ENCODE results near the gene METTL18. TPM values are rescaled to one million over a fixed set of nuclear protein-coding genes. Genes with fewer than 3 reads are reported as not detected.
"Not testable (repeated sequence)": the region's sequence is repeated elsewhere in the genome, so short reads cannot be mapped to it uniquely, and the experiment has no call there.

METTL18 gene
- total RNA-seq, 1 donor from 2014 or later: 7.0 TPM

DNA sequence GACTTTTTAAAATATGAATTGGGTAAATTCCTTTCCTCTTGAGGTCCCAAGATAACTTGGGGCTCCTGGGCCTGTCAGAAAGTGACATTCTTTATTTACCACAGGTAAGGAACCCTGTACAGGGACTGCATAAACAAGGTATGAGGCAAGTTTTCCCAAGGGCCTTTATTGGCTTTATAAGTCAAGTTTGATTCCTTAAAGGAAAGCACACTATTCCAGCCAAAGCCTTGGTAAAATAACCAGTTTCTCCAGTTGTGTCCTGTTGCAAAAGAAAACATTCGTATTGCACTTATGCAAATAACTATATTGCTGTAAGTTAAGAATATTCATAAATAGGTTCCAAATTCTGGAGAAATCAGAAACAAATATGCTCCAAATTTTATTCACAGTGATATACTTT is 21.9 kb upstream of the METTL18 start:
- H3K4me3 Mint-ChIP-seq (ENCODE audit: unreplicated experiment): no peak overlapping the region
- H3K27me3 Mint-ChIP-seq (ENCODE audit: unreplicated experiment): no peaks in the 10 kb centered on the region
- H3K9me3 Mint-ChIP-seq (ENCODE audit: unreplicated experiment): no peaks in the 10 kb centered on the region
- DNase-seq (ENCODE audit: low spot score): no peak
- H3K27ac Mint-ChIP-seq (ENCODE audit: unreplicated experiment): no peak overlapping the region
- TF ChIP-seq, protein P1, sequence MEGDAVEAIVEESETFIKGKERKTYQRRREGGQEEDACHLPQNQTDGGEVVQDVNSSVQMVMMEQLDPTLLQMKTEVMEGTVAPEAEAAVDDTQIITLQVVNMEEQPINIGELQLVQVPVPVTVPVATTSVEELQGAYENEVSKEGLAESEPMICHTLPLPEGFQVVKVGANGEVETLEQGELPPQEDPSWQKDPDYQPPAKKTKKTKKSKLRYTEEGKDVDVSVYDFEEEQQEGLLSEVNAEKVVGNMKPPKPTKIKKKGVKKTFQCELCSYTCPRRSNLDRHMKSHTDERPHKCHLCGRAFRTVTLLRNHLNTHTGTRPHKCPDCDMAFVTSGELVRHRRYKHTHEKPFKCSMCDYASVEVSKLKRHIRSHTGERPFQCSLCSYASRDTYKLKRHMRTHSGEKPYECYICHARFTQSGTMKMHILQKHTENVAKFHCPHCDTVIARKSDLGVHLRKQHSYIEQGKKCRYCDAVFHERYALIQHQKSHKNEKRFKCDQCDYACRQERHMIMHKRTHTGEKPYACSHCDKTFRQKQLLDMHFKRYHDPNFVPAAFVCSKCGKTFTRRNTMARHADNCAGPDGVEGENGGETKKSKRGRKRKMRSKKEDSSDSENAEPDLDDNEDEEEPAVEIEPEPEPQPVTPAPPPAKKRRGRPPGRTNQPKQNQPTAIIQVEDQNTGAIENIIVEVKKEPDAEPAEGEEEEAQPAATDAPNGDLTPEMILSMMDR (IDR thresholded peaks at IDR 0.05; ENCODE audit: unreplicated experiment): no peak
- peaks cover 28% of the 10 kb centered on the region for H3K36me3 Mint-ChIP-seq (ENCODE audit: low read depth, unreplicated experiment)
- H3K4me1 Mint-ChIP-seq (ENCODE audit: unreplicated experiment): no peaks in the 10 kb centered on the region

GRCh38 chr1:169814265-169814664 is 19.6 kb upstream of the METTL18 start:
- Mint-ChIP-seq H3K4me3 (ENCODE audit: unreplicated experiment) (no peak overlapping the region), H3K4me1 (ENCODE audit: unreplicated experiment) (peaks cover 2% of the 10 kb centered on the region), H3K36me3 (ENCODE audit: low read depth, unreplicated experiment) (peaks cover 24% of the 10 kb centered on the region), H3K9me3 (ENCODE audit: unreplicated experiment) (no peaks in the 10 kb centered on the region), H3K27ac (ENCODE audit: unreplicated experiment) (no peak overlapping the region), H3K27me3 (ENCODE audit: unreplicated experiment) (no peaks in the 10 kb centered on the region)
- DNase-seq (ENCODE audit: low spot score): no peak
- TF ChIP-seq, protein P1 (IDR thresholded peaks at IDR 0.05; ENCODE audit: unreplicated experiment): no peak

DNA sequence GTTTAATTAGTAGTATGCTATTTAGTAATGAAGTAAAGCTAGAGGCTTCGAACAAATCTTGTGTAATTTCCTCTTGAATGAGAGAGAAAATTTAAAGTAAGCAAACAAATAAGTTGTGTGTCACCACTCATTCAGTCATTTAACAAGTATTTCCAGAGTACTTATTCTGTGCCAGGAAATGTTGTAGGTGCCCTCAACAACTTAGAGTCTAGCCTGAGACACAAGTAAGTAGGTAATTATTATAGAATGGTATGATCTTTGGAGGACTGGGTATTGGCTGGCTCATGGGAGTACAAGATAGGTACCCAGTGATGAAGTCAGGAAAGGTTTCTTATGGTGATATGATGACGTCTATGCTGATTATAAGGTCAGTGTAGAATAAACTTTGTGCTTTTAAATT is 17.4 kb upstream of the METTL18 start:
- H3K36me3 Mint-ChIP-seq (ENCODE audit: low read depth, unreplicated experiment): peaks cover 16% of the 10 kb centered on the region
- H3K4me3 Mint-ChIP-seq (ENCODE audit: unreplicated experiment): no peak overlapping the region
- H3K4me1 Mint-ChIP-seq (ENCODE audit: unreplicated experiment): peaks cover 7% of the 10 kb centered on the region

GRCh38 chr1:169811418-169812035 is 16.8 kb upstream of the METTL18 start:
- H3K36me3 Mint-ChIP-seq (ENCODE audit: low read depth, unreplicated experiment): peaks cover 13% of the 10 kb centered on the region
- H3K27ac Mint-ChIP-seq (ENCODE audit: unreplicated experiment); H3K27me3 Mint-ChIP-seq (ENCODE audit: unreplicated experiment); H3K9me3 Mint-ChIP-seq (ENCODE audit: unreplicated experiment); DNase-seq (ENCODE audit: low spot score); H3K4me3 Mint-ChIP-seq (ENCODE audit: unreplicated experiment); H3K4me1 Mint-ChIP-seq (ENCODE audit: unreplicated experiment): not testable (repeated sequence)

More for the DNA sequence above, 17.4 kb upstream of the METTL18 start:
- DNase-seq (ENCODE audit: low spot score): no peak
- Mint-ChIP-seq H3K27me3 (ENCODE audit: unreplicated experiment) (no peaks in the 10 kb centered on the region), H3K27ac (ENCODE audit: unreplicated experiment) (no peak overlapping the region), H3K9me3 (ENCODE audit: unreplicated experiment) (no peaks in the 10 kb centered on the region)
- TF ChIP-seq, protein P1 (IDR thresholded peaks at IDR 0.05; ENCODE audit: unreplicated experiment): no peak

GRCh38 chr1:169809370-169810095 is 14.8 kb upstream of the METTL18 start:
- peak; percentile 30 for DNase-seq (ENCODE audit: low spot score)
- Mint-ChIP-seq H3K4me1 (ENCODE audit: unreplicated experiment) (peaks cover 7% of the 10 kb centered on the region), H3K27me3 (ENCODE audit: unreplicated experiment) (no peaks in the 10 kb centered on the region)

More at GRCh38 chr1:169809370-169810095, 14.8 kb upstream of the METTL18 start:
- Mint-ChIP-seq H3K9me3 (ENCODE audit: unreplicated experiment) (no peaks in the 10 kb centered on the region), H3K4me3 (ENCODE audit: unreplicated experiment) (no peak overlapping the region), H3K36me3 (ENCODE audit: low read depth, unreplicated experiment) (no peaks in the 10 kb centered on the region), H3K27ac (ENCODE audit: unreplicated experiment) (no peak overlapping the region)
- TF ChIP-seq, protein P1 (IDR thresholded peaks at IDR 0.05; ENCODE audit: unreplicated experiment): peak; percentile 89

Data from endothelial cell (in vitro differentiated cells).